IMR-90 (cell line): ENCODE results near the gene CD72. TPM values are rescaled to one million over a fixed set of nuclear protein-coding genes. Genes with fewer than 3 reads are reported as not detected.
"Not testable (repeated sequence)": the region's sequence is repeated elsewhere in the genome, so short reads cannot be mapped to it uniquely, and the experiment has no call there.

Experiments
- ATAC-seq: fragments of 200-7000 bp; cut with Tn5 transposase; 2 replicates; pipeline ENCODE4 v1.9.1; 2020; ENCODE audit warnings: low read depth, mild to moderate bottlenecking, moderate library complexity
- BruUV-seq: library from RNA; stranded (reverse); fragments of 400-500 nt; replicated peaks from 2 replicates; lab custom pipeline; 2021; lab: Mats Ljungman, UMichigan
- CTCF ChIA-PET: fragments of 300-600 bp; formaldehyde crosslinking; extraction: SDS; loops from one replicate; lab custom pipeline; 2021; ENCODE audit warnings: antibody characterized with exemption; lab: Yijun Ruan, JAX
- POLR2A ChIA-PET: fragments of 300-600 bp; sonication (Branson Sonifier 250); formaldehyde crosslinking; loops from one replicate; lab custom pipeline; 2022; ENCODE audit warnings: antibody characterized with exemption; ENCODE audit not compliant: unreplicated experiment; lab: Charles Lee
- DNase-seq: peaks from one replicate; pipeline ENCODE4 v3.0.0; 2013
- H2AFZ ChIP-seq: replicated peaks from 2 replicates; pipeline ENCODE3; 2013; ENCODE audit warnings: low read length, mild to moderate bottlenecking; ENCODE audit not compliant: poor library complexity
- H2AK5ac ChIP-seq: 2 replicates; pipeline ENCODE4 v1.6.1; 2013; ENCODE audit warnings: low read depth, low read length, inconsistent platforms
- H2AK9ac ChIP-seq: replicated peaks from 2 replicates; pipeline ENCODE3; 2013; ENCODE audit warnings: mild to moderate bottlenecking, low read depth, low read length, moderate library complexity; ENCODE audit not compliant: poor library complexity
- H2BK120ac ChIP-seq: 2 replicates; pipeline ENCODE4 v1.6.1; 2013; ENCODE audit warnings: low read depth, low read length, inconsistent platforms
- H2BK15ac ChIP-seq: 3 replicates; pipeline ENCODE4 v1.6.1; 2013; ENCODE audit warnings: low read depth, low read length, inconsistent platforms
- H2BK20ac ChIP-seq: 2 replicates; pipeline ENCODE4 v1.6.1; 2013; ENCODE audit warnings: low read depth, mild to moderate bottlenecking, inconsistent platforms, low read length, moderate library complexity
- H2BK5ac ChIP-seq: 2 replicates; pipeline ENCODE4 v1.6.1; 2013; ENCODE audit warnings: mild to moderate bottlenecking, low read depth, low read length, inconsistent platforms; ENCODE audit not compliant: poor library complexity, severe bottlenecking
- H3K14ac ChIP-seq: replicated peaks from 2 replicates; pipeline ENCODE4 v1.6.1; 2013; ENCODE audit warnings: low read depth, low read length, inconsistent platforms
- H3K18ac ChIP-seq: 2 replicates; pipeline ENCODE4 v1.6.1; 2013; ENCODE audit warnings: low read depth, low read length, control low read depth
- H3K23ac ChIP-seq: 2 replicates; pipeline ENCODE4 v1.6.1; 2013; ENCODE audit warnings: low read depth, low read length, inconsistent platforms
- H3K27ac ChIP-seq: 2 replicates; pipeline ENCODE4 v1.5.1; 2013; ENCODE audit warnings: mild to moderate bottlenecking, control low read depth, low read length; ENCODE audit not compliant: insufficient read depth
- H3K27me3 ChIP-seq: 2 replicates; pipeline ENCODE4 v1.6.1; 2013; ENCODE audit warnings: low read length; ENCODE audit not compliant: control insufficient read depth, insufficient read depth
- H3K36me3 ChIP-seq: 2 replicates; pipeline ENCODE4 v1.6.1; 2013; ENCODE audit warnings: low read length, mixed read lengths; ENCODE audit not compliant: control insufficient read depth, insufficient read depth
- H3K4ac ChIP-seq: 2 replicates; pipeline ENCODE4 v1.6.1; 2013; ENCODE audit warnings: low read depth, low read length, inconsistent platforms
- H3K4me1 ChIP-seq: 2 replicates; pipeline ENCODE4 v1.6.1; 2013; ENCODE audit warnings: low read length, mixed read lengths; ENCODE audit not compliant: control insufficient read depth, insufficient read depth
- H3K4me2 ChIP-seq: 2 replicates; pipeline ENCODE4 v1.6.1; 2013; ENCODE audit warnings: low read depth, mild to moderate bottlenecking, control low read depth, low read length, moderate library complexity
- H3K4me3 ChIP-seq: 2 replicates; pipeline ENCODE4 v1.5.1; 2013; ENCODE audit warnings: low read depth, mild to moderate bottlenecking, control low read depth, low read length, moderate library complexity; ENCODE audit not compliant: insufficient read depth
- H3K56ac ChIP-seq: 2 replicates; pipeline ENCODE4 v1.6.1; 2013; ENCODE audit warnings: low read length, inconsistent platforms; ENCODE audit not compliant: insufficient read depth; ENCODE audit errors: extremely low read depth
- H3K79me1 ChIP-seq, 2 experiments: 2 replicates each; pipeline ENCODE4 v1.6.1; 2013; ENCODE audit warnings: low read length in 2 of 2, inconsistent platforms in 1 of 2, low read depth in 1 of 2
- H3K9ac ChIP-seq: 2 replicates; pipeline ENCODE4 v1.6.1; 2013; ENCODE audit warnings: low read depth, low read length, control low read depth
- H3K9me1 ChIP-seq: 2 replicates; pipeline ENCODE4 v1.6.1; 2013; ENCODE audit warnings: low read length, inconsistent platforms; ENCODE audit not compliant: insufficient read depth
- H3K9me3 ChIP-seq: 2 replicates; pipeline ENCODE4 v1.6.1; 2013; ENCODE audit warnings: low read length; ENCODE audit not compliant: control insufficient read depth, insufficient read depth
- H4K20me1 ChIP-seq: 2 replicates; pipeline ENCODE4 v1.6.1; 2013; ENCODE audit warnings: low read length, inconsistent platforms; ENCODE audit not compliant: insufficient read depth
- H4K5ac ChIP-seq: 2 replicates; pipeline ENCODE4 v1.6.1; 2013; ENCODE audit warnings: mild to moderate bottlenecking, low read depth, low read length, control low read depth
- H4K8ac ChIP-seq, 2 experiments: 2 replicates each; pipeline ENCODE4 v1.6.1; 2013; ENCODE audit warnings: low read depth in 2 of 2, low read length in 2 of 2, control low read depth in 1 of 2, inconsistent platforms in 1 of 2
- H4K91ac ChIP-seq: 2 replicates; pipeline ENCODE4 v1.6.1; 2013; ENCODE audit warnings: low read depth, low read length, inconsistent platforms; ENCODE audit not compliant: insufficient read depth
- WGBS, 2 experiments: methylation state at CpG; one replicate each; pipeline versions ENCODE4 v1.1.5 to v1.1.7; 2013; ENCODE audit warnings: missing lambda C conversion rate in 2 of 2; ENCODE audit not compliant: insufficient read length in 1 of 2; ENCODE audit errors: extremely low coverage in 2 of 2; 5-methylcytosine and 5-hydroxymethylcytosine counted together
- dilution Hi-C: fragments of 300-500 bp; cut with HindIII; formaldehyde crosslinking; loops from one replicate; pipeline ENCODE4 v1.14.3; 2018; ENCODE audit warnings: low sequenced_read_pairs; ENCODE audit not compliant: unreplicated experiment
- in situ Hi-C: fragments of 300-500 bp; cut with MboI; formaldehyde crosslinking; loops from 3 replicates; pipeline ENCODE4 v1.14.3; 2019; ENCODE audit warnings: low sequenced_read_pairs, inconsistent platforms, mixed read lengths
- intact Hi-C: fragments of 100-400 bp; cut with micrococcal nuclease; formaldehyde crosslinking; loops from 2 replicates; pipeline ENCODE4 v1.10.0; 2022
- polyA plus RNA-seq, 3 experiments: library from polyadenylated mRNA; depleted of rRNA; stranded (reverse); fragments of >200 nt; gene quantifications; 2 replicates each; pipeline ENCODE4 v1.2.3, GENCODE V29; 2012; ENCODE audit warnings: low replicate concordance in 1 of 3
- total RNA-seq: library from RNA; depleted of rRNA; stranded (reverse); fragments of >200 nt; gene quantifications from 2 replicates; pipeline ENCODE4 v1.2.3, GENCODE V29; 2012

CD72 gene
- total and polyA plus RNA-seq, 2 of the 4 experiments (the other 2 are of a cell fraction) = 0.36 to 0.58 TPM

- H3K56ac ChIP-seq, H2BK120ac ChIP-seq, H4K5ac ChIP-seq, POLR2A ChIA-PET, H4K20me1 ChIP-seq, H2BK5ac ChIP-seq, H3K14ac ChIP-seq, H3K79me1 ChIP-seq, DNase-seq, H2BK15ac ChIP-seq, H4K8ac ChIP-seq, H3K23ac ChIP-seq, H2BK20ac ChIP-seq, ATAC-seq, BruUV-seq, H3K4ac ChIP-seq, H3K4me3 ChIP-seq, in situ Hi-C loops, CTCF ChIA-PET, dilution Hi-C loops, H2AK5ac ChIP-seq, H2AK9ac ChIP-seq, H2AFZ ChIP-seq, H3K4me1 ChIP-seq, H3K9ac ChIP-seq, H3K18ac ChIP-seq, H3K36me3 ChIP-seq, H3K27me3 ChIP-seq, H3K27ac ChIP-seq, H3K4me2 ChIP-seq, H3K9me1 ChIP-seq, H4K91ac ChIP-seq, intact Hi-C loops: not testable (repeated sequence)
- H3K9me3 ChIP-seq = peaks cover 11% of the 10 kb centered on the region
- WGBS, 2 experiments = no CpG with 5 or more reads among the region's 5 CpGs
These were observed 29.7 kb downstream of the CD72 start for GRCh38 chr9:35588506-35588905.

- H2AK9ac ChIP-seq, H2BK5ac ChIP-seq, H3K27me3 ChIP-seq, H3K9me1 ChIP-seq, CTCF ChIA-PET, H3K4me3 ChIP-seq, intact Hi-C loops, H3K27ac ChIP-seq, H3K18ac ChIP-seq, H2BK20ac ChIP-seq, H3K14ac ChIP-seq, H4K20me1 ChIP-seq, H4K91ac ChIP-seq, H3K4ac ChIP-seq, H4K5ac ChIP-seq, H2BK15ac ChIP-seq, H3K9me3 ChIP-seq, POLR2A ChIA-PET, H3K4me2 ChIP-seq, H3K56ac ChIP-seq, H3K79me1 ChIP-seq, H3K36me3 ChIP-seq, H3K23ac ChIP-seq, H3K9ac ChIP-seq, ATAC-seq, H4K8ac ChIP-seq, H3K4me1 ChIP-seq, H2AFZ ChIP-seq, BruUV-seq, H2BK120ac ChIP-seq, DNase-seq, dilution Hi-C loops, in situ Hi-C loops, H2AK5ac ChIP-seq: not testable (repeated sequence)
- WGBS, 2 experiments = no CpG with 5 or more reads among the region's 3 CpGs
These were observed 33.5 kb downstream of the CD72 start for GRCh38 chr9:35584681-35585080.
